Hippocampal formation (tissue), 2 donors: ENCODE results near the gene EFCAB14.
"Not testable (repeated sequence)": the region's sequence is repeated elsewhere in the genome, so short reads cannot be mapped to it uniquely, and the experiment has no call there.

Experiments used
- DNase-seq, 2 donors: peaks; one replicate each; lab custom pipeline; 2025; lab: John Stamatoyannopoulos, UW

EFCAB14 gene

DNA sequence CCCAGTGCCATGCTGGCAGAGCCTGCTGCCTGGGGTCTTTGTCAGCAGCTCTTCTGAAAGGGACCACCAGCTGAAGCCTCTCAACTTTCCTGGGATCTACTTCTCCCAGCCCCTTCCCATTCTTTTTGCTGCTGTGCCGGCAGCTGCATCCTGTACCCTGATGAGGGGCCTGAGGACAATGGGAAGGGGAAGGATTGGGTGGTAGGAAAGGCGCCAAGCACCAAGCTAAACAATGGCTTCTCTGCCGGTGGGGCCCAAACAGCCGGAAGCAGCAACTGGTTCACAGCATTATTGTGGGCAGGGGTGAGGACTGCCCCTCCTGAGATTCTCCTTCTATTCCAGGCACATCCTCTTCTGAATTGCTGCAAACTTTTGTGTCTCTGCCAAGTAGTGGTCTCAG lies 5.0 kb upstream of the EFCAB14 start:
- DNase-seq = no peak

DNA sequence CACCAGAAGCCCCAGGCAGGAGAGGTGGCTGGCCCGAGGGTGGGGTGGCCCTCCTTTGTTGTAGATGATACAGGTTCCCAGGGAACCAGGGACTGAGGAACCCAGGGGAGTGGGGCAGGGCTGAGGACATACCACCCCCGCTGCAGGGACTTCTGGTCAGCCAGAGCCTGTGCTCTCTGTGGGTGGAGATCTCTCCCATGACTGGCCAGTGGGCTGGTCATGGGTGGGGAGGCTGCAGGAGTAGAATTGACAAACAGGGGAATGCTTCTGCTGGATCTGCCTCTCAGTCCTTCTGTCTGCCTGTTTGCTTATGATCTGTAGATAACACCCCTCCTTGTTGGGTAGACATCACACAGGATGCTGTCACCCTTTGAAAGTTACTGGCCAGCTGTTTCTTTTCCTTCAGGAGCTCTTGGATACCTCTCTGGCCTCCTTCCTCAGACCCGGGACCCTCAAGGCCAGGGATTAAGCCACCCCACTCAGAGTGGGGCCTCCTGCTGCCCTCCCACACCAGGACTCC lies 2.8 kb upstream of the EFCAB14 start:
- DNase-seq = no peak

DNA sequence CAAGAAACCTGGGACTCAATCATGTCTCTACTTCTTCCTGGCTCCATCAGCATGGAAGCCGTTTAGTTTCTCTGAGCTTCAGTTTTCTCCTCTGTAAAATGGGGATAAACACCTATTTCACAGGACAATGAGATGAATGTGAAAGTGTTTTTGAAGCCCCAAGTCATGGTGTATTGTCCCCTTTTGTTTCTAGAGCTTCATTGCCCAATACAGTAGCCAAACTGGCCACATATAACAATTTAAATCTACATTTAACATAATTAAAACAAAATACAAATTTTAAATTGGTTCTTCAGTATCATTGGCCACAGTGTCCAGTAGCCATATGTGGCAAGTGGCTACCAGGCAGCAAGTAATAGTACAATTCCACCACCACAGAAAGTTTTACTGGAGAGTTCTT lies 2.3 kb upstream of the EFCAB14 start:
- DNase-seq = no peak

DNA sequence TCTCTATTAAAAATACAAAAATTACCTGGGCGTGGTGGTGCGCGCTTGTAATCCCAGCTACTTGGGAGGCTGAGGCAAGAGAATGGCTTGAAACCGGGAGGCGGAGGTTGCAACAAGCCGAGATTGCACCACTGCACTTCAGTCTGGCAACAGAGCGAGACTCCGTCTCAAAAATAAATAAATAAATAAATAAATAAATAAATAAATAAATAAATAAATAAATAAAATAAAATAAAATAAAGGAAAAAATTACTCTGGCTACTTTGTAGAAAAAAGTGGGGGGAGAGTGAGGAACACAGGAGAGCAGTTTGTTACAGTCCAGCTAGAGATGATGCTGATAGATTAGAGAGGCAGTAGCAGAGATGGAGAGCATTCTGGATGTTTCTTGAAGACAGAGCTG lies 1.4 kb upstream of the EFCAB14 start:
- DNase-seq = not testable (repeated sequence)

DNA sequence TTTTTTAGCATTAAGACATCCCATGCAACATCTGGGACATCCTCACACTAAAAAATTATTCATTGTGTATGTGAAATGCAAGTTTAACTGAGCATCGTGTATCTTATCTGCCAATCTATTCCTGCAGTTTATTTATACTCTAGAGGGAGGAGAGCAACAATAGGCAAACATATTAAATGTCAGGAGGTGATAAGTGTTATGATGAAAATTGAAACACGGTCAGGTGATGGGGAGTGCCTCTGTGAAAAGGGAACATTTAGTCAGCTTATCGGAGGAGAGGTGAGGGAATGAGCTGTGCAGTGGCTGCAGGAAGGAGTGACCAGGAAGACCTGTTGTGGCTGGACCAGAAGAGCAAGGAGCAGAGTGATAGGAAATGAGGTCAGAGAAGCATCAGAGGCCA lies 775 bp upstream of the EFCAB14 start:
- no peak for DNase-seq

DNA sequence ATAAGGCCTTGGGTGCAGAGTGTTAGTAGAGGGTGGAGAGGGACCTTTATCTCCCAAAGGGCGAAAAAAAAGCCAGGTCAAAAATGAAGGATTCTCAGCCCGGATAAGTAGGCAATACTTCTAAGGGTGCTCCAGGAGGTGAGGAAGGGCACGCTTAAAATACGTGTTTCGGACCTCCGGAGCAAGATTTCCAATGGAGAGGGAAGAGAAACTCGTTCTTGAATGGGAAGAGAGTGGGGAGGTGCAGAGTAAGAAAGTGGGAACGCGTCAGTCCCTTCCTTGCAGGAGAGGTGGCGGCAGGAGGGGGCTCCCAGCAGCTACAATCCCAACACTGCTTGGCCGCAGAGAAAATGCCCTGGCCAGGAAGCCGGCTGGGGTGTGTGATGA lies 581 bp downstream of the EFCAB14 start:
- no peak for DNase-seq

DNA sequence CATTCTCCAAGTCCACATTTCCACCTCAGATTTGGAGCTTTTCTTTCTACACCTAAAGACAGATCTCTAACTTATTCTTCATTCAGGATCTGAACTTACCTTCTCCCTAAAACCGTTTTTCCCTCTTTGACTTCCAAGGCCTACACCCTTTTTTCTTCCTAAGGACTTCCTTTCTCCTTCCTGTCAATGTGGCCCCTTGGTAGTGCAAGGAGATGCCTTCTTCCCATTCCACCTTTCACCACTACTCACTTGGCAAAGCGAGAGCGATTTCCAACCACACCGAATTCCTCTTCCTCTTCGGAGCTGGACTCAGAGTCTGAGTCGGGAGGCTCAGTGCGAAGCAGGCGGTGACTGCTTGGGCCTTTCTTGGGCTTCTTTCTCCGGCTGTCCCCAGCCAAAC lies 1.3 kb downstream of the EFCAB14 start:
- DNase-seq = no peak

DNA sequence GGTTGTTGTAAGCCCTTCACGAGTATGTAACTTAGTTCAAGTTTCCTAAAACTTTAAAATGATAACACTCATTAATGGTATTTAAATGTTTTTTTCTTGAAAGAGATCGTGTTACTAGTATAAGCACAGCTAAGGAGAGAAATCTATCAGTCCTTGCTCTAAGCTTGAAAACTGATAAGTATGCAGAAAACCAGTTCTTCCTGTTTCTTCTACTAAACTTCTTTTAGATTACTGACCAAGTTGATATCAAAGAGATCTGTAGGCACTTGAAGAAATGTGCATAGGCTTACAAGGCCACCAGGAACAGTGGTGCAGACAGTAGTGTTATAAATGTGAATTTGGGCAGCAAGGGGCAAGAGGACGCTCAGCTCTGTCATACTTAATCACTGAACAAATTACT lies 3.9 kb downstream of the EFCAB14 start:
- no peak for DNase-seq

DNA sequence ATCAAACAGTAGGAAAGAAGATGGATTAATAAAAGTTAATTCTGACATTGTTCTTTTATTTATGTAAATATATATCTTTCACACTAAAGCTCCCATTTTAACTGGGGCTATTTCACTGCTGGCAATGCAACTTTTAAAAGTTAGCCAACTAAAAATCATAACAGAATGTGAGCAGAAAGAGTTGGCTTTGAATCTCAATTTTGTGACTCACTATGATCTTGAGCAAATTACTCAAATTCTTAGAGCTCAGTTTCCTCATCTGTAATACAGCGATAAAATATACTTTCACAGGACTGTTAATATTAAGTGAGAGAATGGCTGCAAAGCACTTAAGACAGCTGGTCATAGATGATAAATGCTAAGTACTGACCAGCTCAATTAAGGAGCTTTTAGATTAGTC lies 10.8 kb downstream of the EFCAB14 start:
- no peak for DNase-seq

DNA sequence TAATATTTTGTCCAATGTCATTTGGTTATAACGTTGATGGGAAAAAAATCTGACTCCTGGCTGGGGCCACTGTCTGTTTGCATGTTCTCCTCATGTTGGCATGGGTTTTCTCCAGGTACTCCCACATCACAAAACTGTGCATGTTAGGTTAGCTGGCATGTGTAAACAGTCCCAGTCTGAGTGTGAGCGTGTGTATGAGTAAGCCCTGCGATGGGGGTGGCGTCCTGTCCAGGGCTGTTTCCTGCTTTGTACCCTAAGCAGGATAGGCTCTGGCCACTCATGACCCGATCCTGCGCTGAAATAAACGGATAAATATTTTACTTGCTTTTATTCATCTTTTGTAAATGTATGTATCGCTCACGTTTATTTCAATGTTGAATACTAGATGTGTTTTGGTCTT lies 13.5 kb downstream of the EFCAB14 start:
- no peak for DNase-seq

DNA sequence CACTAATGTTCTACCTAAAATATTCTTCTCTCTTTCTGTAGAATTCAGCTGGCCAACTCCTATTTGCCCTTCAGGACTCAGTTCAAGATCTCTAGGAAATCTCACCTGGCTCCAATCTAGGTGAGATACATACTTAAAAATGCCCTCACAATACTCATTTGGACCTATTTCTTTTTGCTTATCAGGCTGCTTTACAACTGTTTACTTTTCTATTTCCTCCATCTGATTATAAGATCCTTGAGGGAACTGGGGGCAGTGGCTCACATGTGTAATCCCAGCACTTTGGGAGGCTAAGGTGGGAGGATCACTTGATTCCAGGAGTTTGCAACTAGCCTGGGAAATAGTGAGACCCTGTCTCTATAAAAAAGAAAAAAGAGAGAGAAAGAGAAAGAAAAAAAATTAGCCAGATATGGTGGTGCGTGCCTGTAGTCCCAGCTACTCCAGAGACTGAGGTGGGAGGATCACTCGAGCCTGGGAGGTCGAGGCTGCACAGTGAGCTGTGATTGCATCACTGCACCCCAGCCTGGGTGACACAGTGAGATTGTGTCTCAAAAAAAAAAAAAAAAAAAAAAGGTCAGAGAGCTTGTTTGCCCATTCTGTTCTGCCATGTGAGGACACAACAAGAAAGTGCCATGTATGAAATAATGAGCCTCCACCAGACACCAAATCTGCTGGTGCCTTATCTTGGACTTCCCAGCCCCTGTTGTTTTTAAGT lies 14.8 kb downstream of the EFCAB14 start:
- no peak for DNase-seq

DNA sequence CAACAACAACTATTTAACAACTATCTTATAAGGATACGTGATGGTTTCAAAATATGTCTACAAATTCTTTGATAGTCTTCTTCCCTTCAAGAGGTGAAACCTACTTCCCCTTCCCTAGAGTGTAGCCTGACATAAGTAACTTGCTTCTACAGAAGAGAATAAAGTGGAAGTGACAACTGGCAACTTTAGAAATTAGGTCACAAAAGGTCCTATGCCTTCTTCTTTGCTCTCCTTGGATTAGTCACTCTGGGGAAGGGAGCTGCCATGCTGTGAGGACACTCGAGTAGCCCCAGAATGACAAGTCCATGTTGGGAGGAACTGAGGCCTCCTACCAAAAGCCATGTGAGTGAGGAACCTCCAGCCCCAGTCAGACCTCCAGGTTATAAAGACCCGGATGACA lies 19.2 kb downstream of the EFCAB14 start:
- no peak for DNase-seq

DNA sequence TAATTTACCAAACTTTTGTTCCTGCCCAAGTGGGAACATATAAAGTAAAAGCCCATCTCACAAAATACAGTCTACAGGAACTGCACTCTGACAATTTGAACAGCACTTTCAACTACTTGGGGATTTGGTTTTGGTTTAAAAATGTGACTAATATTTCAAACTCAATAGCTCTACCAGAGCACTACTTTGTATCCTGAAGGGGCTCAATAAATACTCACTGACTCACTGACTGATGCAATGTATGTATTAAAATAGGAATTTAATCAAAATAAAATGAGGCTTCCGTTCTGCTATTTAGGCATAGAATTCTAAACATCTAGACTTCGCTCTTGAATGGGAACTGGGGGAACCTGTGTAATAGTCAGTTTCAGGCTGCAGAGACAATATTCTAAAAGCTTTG lies 21.9 kb downstream of the EFCAB14 start:
- no peak for DNase-seq

DNA sequence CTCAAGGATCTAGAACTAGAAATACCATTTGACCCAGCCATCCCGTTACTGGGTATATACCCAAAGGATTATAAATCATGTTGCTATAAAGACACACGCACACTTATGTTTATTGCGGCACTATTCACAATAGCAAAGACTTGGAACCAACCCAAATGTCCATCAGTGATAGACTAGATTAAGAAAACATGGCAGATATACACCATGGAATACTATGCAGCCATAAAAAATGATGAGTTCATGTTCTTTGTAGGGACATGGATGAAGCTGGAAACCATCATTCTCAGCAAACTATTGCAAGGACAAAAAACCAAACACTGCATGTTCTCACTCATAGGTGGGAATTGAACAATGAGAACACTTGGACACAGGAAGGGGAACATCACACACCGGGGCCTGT lies 24.2 kb downstream of the EFCAB14 start:
- not testable (repeated sequence) for DNase-seq

DNA sequence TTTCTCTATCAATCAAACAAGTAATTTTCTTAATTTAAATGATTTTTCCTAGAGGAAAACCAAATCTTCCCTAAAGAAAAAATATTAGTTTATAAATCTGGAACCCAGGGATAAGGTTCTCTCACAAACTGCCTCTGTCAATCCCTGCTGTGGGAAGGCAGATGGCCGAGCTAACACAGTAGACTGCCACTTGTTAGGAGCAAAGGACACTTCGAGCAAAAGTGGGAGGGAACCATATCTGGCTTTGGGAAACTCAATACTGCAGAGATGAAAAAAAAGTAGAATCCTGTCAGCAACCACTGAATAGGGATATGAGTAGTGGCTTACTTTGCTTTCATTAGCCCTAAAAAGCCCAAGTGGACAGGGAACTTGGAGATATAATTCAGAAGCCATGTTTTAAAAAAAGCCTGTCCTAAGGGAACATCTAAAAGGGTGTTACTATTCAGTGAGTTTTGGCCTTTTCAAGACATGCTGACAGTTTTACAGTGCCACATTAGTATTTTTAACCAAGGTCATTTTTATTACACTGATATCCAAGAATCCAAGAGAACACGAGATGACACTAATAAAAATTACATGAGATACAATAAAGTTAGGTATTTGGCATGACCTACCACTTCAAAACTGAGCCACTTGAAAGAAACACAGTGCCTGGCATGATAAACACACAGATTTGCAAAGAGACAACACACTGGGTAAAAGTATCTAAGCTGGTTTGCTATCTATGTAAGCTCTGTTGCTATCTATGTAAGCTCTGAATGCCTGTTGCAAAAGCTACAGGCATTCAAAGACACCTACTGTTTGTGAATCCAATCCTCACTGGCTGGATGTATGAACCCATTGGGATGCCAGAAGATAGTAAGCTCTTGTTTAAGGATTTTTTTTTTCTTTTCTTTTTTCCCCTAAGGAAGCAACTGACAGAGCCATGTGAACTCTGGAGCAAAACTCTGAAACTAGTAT lies 25.8 kb downstream of the EFCAB14 start:
- no peak for DNase-seq

DNA sequence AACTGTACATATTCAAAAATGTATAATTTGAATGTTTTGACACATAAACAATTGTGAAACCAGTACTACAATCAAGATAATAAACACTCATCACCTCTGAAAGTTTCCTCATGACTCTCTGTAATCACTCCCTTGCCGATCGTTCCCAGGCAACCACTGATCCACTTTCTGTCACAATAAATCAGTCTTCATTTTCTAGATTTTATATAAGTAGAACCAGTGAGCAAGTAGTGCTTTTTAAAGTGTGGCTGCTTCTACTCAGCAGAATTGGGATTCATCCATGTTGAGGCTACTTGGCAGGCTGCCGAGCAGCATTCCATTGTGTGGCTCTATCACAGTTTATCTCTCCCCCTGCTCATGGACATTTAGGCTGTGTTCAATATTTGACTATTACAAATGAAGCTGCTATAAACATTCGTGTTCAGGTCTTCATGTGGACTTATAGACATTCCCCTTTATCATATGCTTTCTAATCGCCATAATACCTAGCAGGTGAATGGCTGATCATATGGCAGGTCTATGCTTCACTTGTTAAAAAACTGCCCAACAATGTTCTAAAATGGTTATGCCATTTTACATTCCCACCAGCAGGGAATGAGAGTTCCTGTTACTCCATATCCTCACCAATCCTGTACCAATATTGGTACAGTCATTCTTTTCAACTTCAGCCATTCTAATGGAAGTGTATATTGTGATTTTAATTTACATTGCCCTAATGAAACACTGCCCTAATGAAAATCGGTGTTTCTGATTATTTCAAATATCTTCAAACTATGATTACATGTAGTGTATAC lies 26.7 kb downstream of the EFCAB14 start:
- peak in 1 of 2 donors; percentile 15 for DNase-seq

DNA sequence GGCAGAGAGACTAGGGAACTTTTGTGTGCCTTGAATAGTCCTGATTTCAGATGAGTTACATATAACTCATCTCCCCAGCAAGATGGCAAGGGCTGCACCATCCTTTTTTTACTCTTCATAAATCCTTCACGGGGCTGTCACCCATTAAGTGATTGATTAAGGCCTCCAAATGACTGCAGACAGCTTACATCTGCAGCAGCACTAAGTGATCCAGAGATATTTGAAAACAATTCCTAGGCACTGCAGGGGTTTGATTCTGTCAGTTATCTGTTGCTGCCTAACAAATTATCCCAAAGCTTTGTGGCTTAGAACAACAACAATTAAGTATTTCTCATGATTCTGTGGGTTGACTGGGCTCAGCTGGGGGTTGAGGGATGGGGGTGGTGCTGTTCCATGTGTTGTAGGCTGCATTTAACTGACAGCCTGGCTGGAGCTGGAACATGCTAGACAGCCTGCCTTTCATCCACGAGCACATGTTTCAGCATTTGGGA lies 27.9 kb downstream of the EFCAB14 start:
- DNase-seq = no peak

DNA sequence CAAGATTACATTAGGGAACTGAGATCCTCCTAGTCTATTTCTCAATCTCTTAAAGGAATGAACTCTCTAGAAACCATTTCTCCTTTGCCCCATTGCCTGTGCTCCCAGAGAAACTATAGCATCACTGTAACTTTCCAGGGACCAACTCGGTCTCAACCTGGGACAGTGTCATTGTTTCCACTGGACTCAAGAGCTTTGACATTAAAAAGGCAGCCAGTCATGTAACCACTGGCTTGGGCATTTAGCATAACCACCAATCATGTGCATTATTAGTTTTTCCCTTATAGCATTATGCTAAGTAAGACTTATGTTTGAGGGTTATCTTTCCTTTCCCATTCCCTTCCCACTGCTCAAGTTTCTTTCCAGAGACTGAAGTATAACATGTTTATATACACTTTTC lies 29.0 kb downstream of the EFCAB14 start:
- no peak for DNase-seq

DNA sequence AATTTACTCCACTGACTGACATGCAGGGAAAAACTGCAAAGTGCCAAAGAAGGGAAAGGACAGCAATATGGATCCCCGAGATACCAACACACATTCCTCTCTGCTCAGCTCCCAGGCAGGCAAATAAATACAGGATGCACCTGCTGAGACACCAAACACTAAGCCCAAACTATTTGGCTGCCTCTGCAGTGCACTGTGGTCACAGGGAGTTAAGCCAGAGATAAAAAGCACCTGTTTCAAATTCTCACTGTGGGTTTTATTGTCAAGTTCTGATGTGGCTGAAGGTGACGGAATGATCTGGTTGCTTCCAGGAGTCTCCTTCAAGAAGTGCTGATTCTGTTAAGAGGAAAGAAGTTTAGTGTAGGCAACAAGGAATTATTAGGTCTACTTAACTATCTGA lies 29.6 kb downstream of the EFCAB14 start:
- no peak for DNase-seq

DNA sequence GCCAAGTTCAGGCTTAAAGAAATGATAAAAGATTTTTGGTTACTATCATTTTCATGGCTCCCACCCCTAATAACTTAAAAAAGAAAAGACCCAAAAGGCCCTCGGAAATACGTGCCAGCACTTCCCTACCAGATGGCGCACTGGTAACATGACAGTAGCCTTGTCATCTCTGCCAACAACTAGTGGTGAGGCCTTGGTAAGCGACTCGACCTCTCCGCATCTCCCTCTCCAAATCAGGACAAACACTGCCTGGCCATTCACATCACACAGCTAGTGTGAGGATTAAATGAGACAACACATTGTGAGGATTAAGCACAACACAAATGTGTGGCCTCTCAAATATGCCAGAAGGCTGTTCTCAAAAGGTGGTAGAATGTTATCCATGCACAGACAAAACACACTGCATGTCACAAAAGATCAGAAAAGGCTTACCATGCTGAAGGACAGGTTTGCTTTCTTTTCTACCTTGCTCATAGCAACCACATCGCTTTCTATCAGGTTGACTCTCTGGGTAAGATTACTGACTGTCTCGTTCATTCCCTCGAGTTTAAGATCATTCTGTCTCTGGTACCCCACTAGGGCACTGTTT lies 30.9 kb downstream of the EFCAB14 start:
- DNase-seq = no peak

DNA sequence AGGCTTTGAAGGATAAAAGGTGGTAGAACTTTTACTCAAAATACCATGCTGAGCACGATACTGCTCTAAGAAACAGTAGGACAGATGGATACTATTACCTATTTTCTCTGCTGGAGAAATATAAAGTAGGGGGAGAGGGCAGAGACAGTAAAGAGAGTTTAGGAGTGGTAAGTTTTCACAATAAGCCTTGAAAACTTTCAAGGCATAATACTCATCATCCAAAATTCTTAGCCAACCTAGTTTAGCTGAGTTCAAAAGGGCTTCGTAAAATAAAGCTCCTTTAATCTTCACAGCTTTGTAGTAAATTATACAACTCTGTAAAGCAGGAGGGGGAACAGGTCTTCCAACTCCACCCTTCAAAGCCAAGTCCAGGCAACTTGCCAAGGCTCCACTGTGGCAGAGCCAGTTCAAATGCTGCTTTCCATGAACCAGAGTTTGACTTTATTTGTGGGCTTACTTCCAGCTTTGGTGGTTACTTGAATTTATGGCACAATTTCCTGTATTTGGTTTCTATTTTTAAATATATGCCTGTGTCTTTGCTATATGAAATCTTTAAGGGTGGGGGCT lies 31.7 kb downstream of the EFCAB14 start:
- peak; percentile 20 to 39 for DNase-seq
